Measurements from ENCODE around the gene HMX2. TPM values are rescaled to one million over a fixed set of nuclear protein-coding genes. Genes with fewer than 3 reads are reported as not detected.

HMX2 gene
- total RNA-seq, 1 donor from 2014 or later: not detected

- DNase-seq (ENCODE audit: low spot score): no peak
- Mint-ChIP-seq H3K9me3 (no peaks in the 10 kb centered on the region), H3K4me1 (ENCODE audit: low read depth) (no peaks in the 10 kb centered on the region), H3K27ac (no peak overlapping the region), H3K27me3 (ENCODE audit: low read depth) (no peaks in the 10 kb centered on the region), H3K4me3 (ENCODE audit: low read depth) (no peak overlapping the region), H3K36me3 (ENCODE audit: low read depth) (peaks cover 8% of the 10 kb centered on the region)
- intact Hi-C loops (cut with micrococcal nuclease): no loop called here
Measured at GRCh38 chr10:123194056-123194455, 46.1 kb downstream of the HMX2 start.

Other genes starting within 250 kb of the HMX2 start
- gene FAM24A, start 237.5 kb upstream of the HMX2 start, total RNA-seq: not detected in 2 replicates
- 9.1 and 10.0 TPM in 2 replicates for gene C10orf88, start 193.9 kb upstream of the HMX2 start, total RNA-seq
- gene PSTK, start 167.7 kb upstream of the HMX2 start, total RNA-seq: 3.4 TPM in 2 replicates
- gene IKZF5, start 139.3 kb upstream of the HMX2 start, total RNA-seq: 15.0 and 16.1 TPM in 2 replicates
- 21.4 and 23.3 TPM in 2 replicates for gene ACADSB, start 139.1 kb upstream of the HMX2 start, total RNA-seq
- not detected in 2 replicates for gene HMX3, start 12.2 kb upstream of the HMX2 start, total RNA-seq
- gene BUB3, start 6.3 kb downstream of the HMX2 start, total RNA-seq: 194 and 210 TPM in 2 replicates

Data from activated T-helper 2 cell treated with anti-CD3 and anti-CD28 coated beads, Interferon-gamma antibody, Interleukin-2, Interleukin-4, amounts not matched to agents 10 μg/mL and 5 μg/mL and 100 μg/mL, durations not matched to agents 14 hours and 24 hours and 36 hours (primary cell).